ENCODE measurements around the gene NPAS3.

The NPAS3 gene

DNA sequence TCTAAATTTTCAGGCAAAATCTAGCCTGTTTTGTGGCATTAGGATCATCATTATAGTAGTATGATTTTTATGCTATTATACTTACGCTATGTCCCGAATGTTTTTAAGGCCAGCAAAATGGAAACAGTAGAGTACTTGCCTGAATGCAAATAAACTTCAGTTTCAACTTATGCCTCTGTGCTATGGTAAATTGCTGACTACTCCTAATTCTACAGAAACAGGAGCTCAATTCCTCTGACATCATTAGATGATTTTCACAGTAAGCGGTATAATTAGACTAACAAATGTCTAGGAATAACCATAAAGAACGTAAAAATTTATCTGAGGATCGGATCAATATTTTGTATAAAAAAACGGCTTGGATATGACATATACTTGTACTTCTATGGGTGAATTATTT, 742.2 kb downstream of the NPAS3 start:
- no peak overlapping the region for H3K27ac ChIP-seq
- TF ChIP-seq, protein P1, sequence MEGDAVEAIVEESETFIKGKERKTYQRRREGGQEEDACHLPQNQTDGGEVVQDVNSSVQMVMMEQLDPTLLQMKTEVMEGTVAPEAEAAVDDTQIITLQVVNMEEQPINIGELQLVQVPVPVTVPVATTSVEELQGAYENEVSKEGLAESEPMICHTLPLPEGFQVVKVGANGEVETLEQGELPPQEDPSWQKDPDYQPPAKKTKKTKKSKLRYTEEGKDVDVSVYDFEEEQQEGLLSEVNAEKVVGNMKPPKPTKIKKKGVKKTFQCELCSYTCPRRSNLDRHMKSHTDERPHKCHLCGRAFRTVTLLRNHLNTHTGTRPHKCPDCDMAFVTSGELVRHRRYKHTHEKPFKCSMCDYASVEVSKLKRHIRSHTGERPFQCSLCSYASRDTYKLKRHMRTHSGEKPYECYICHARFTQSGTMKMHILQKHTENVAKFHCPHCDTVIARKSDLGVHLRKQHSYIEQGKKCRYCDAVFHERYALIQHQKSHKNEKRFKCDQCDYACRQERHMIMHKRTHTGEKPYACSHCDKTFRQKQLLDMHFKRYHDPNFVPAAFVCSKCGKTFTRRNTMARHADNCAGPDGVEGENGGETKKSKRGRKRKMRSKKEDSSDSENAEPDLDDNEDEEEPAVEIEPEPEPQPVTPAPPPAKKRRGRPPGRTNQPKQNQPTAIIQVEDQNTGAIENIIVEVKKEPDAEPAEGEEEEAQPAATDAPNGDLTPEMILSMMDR (IDR thresholded peaks at IDR 0.05), result no peak
- TF ChIP-seq ZFX (IDR thresholded peaks at IDR 0.05; ENCODE audit: borderline replicate concordance), result no peak

DNA sequence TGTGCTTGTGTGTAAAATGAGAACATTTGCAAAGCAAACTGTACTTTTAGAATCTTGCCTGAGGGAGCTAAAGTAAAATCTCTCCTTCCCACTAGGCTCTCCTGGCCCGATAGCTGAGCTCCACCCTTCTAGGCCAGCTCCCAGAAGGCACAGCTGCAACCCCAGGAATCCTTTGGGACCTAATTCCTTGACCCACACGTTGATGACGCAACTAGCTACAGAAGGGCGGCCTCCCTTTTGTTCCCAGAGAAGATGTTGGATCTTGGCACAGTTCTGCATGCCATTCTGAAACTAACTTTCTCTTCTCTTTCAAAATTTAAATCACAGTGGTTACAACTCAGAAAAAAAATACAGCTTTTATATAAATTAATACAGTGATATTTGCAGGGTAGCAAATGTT, 744.1 kb downstream of the NPAS3 start:
- no peak overlapping the region for H3K27ac ChIP-seq
- TF ChIP-seq, protein P1 (IDR thresholded peaks at IDR 0.05), result no peak
- TF ChIP-seq ZFX (IDR thresholded peaks at IDR 0.05; ENCODE audit: borderline replicate concordance), result no peak

- no peak for TF ChIP-seq ZFX (IDR thresholded peaks at IDR 0.05; ENCODE audit: borderline replicate concordance)
- TF ChIP-seq, protein P1 (IDR thresholded peaks at IDR 0.05), result no peak
- no peak overlapping the region for H3K27ac ChIP-seq
Observed at GRCh38 chr14:33685026-33685425, 746.3 kb downstream of the NPAS3 start.

GRCh38 chr14:33685698-33686097, 747.0 kb downstream of the NPAS3 start:
- TF ChIP-seq, protein P1 (IDR thresholded peaks at IDR 0.05), result no peak
- no peak for TF ChIP-seq ZFX (IDR thresholded peaks at IDR 0.05; ENCODE audit: borderline replicate concordance)
- H3K27ac ChIP-seq, result no peak overlapping the region

GRCh38 chr14:33686218-33686617, 747.5 kb downstream of the NPAS3 start:
- no peak for TF ChIP-seq ZFX (IDR thresholded peaks at IDR 0.05; ENCODE audit: borderline replicate concordance)
- TF ChIP-seq, protein P1 (IDR thresholded peaks at IDR 0.05), result no peak
- no peak overlapping the region for H3K27ac ChIP-seq

DNA sequence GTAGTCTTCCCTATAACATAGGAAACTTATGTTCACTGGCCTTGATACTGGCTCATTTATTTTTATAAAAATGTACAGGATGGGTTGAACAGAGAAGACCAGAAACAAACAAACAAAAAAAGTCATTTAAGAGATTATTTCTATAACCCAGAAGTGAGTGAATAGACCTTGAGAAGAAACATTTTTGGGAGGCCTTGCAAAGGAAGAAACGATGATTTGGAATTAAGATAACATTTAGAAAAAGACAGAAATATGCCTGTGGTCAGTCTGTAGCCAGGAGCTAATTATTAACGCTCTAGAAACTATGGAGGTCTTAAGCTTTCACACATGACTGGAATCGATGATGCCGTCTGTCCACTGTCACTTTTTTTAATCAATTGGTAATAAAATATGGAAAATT, 748.2 kb downstream of the NPAS3 start:
- no peak overlapping the region for H3K27ac ChIP-seq
- TF ChIP-seq ZFX (IDR thresholded peaks at IDR 0.05; ENCODE audit: borderline replicate concordance), result no peak
- TF ChIP-seq, protein P1 (IDR thresholded peaks at IDR 0.05), result no peak

DNA sequence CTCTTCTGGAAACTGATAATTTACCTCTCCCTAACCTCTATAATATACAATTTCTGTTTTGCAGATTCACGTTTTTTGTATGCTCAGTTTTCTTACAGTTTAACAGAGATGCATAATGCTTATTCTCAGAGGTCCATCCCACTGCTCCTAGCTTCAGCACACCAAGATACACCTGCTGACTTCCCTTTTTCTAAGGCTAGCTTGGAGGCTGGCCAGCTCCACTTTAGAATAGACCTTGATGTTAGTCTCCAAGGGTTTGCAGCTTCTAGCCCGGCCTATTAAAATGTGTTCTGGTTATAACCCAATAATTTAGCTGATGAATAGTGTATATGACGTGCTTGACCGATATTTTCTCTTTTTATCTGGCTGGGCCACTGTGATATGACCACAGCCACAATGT, 751.0 kb downstream of the NPAS3 start:
- TF ChIP-seq, protein P1 (IDR thresholded peaks at IDR 0.05), result no peak
- no peak for TF ChIP-seq ZFX (IDR thresholded peaks at IDR 0.05; ENCODE audit: borderline replicate concordance)

More for the DNA sequence above, 751.0 kb downstream of the NPAS3 start:
- no peak overlapping the region for H3K27ac ChIP-seq

All from 22Rv1 (cell line).